BJ (cell line): Measurements from ENCODE around the gene C1QTNF12. TPM values are rescaled to one million over a fixed set of nuclear protein-coding genes. Genes with fewer than 3 reads are reported as not detected.

Experiments used
- CTCF ChIA-PET: fragments of 350-600 bp; formaldehyde crosslinking; extraction: SDS; loops from one replicate; lab custom pipeline; 2021; ENCODE audit warnings: antibody characterized with exemption, inconsistent platforms; lab: Yijun Ruan, JAX
- POLR2A ChIA-PET: fragments of 300-600 bp; sonication (Branson Sonifier 250); formaldehyde crosslinking; extraction: SDS; loops from one replicate; lab custom pipeline; 2021; ENCODE audit warnings: antibody characterized with exemption; lab: Charles Lee
- DNase-seq: peaks from one replicate; pipeline ENCODE4 v3.0.0-alpha.2; 2011; ENCODE audit warnings: low read depth
- H3K27me3 ChIP-seq: 2 replicates; pipeline ENCODE4 v1.6.0; 2011; ENCODE audit warnings: low read length; ENCODE audit not compliant: control insufficient read depth, insufficient read depth
- H3K36me3 ChIP-seq: 2 replicates; pipeline ENCODE4 v1.5.1; 2011; ENCODE audit warnings: low read length; ENCODE audit not compliant: control insufficient read depth, insufficient read depth
- H3K4me3 ChIP-seq: 2 replicates; pipeline ENCODE4 v1.5.1; 2011; ENCODE audit warnings: low read depth, mild to moderate bottlenecking, control low read depth, low read length
- CTCF ChIP-seq: IDR thresholded peaks from 2 replicates; pipeline ENCODE4 v1.5.1; 2011; ENCODE audit warnings: low read depth, mild to moderate bottlenecking, control low read depth, inconsistent platforms, low read length, moderate library complexity; ENCODE audit not compliant: insufficient read depth
- polyA plus RNA-seq: library from polyadenylated mRNA; depleted of rRNA; stranded (reverse); fragments of >200 nt; gene quantifications from 2 replicates; pipeline ENCODE4 v1.2.3, GENCODE V29; 2011

The C1QTNF12 gene
- polyA plus RNA-seq, 1 experiment, result 0.42 TPM

- Histone ChIP-seq H3K4me3 (no peak overlapping the region), H3K27me3 (no peaks in the 10 kb centered on the region), H3K36me3 (peaks cover 1% of the 10 kb centered on the region; the same call in 1 of the 2 replicates)
- ChIA-PET CTCF (interaction anchor here (1.4 kb wide), 1 partner anchor 165 kb away, joined by 7 read pairs; no protein-coding TSS in a partner anchor), POLR2A (no interaction called here)
- no peak for DNase-seq
- no peak for TF ChIP-seq CTCF
Measured at GRCh38 chr1:1287288-1288110, 41.0 kb upstream of the C1QTNF12 start.

GRCh38 chr1:1286313-1287261 is 40.1 kb upstream of the C1QTNF12 start:
- Histone ChIP-seq H3K4me3 (no peak overlapping the region), H3K27me3 (no peaks in the 10 kb centered on the region), H3K36me3 (no peaks in the 10 kb centered on the region)
- no peak for TF ChIP-seq CTCF
- no peak for DNase-seq
- POLR2A ChIA-PET, result no interaction called here
- CTCF ChIA-PET, result interaction anchor here (1.0 to 1.4 kb wide), 2 partner anchors 19 to 164 kb away, joined by 3 to 7 read pairs; no protein-coding TSS in a partner anchor

- Histone ChIP-seq H3K36me3 (no peaks in the 10 kb centered on the region), H3K4me3 (no peak overlapping the region), H3K27me3 (no peaks in the 10 kb centered on the region)
- CTCF ChIA-PET, result interaction anchor here (1.0 kb wide), 1 partner anchor 20 kb away, joined by 3 read pairs; no protein-coding TSS in a partner anchor
- no peak for TF ChIP-seq CTCF
- POLR2A ChIA-PET, result no interaction called here
- no peak for DNase-seq
Measured at GRCh38 chr1:1285611-1286311, 39.2 kb upstream of the C1QTNF12 start.

DNA sequence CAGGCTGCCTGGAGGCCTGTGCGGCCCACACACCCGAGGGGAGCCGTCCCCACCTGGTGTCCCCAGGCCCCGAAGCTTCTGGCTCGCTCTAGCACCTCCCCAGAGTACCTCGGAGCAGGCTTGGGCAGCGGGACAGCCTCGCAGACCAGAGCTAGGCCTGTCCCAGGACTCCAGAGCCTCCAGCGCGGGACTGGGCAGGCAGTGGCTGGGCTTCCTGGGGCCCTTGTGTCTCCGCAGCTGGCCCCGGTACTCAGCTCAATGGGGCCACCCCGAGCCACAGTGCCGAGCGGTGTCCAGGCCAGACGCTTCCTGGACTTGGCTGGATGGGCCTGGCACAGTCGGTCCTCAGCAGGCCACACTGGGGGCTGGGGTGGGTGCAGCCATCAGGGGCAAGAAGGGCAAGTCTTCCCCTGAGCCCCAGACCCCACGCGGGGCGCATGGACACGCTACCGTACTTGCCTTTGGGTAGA is 38.6 kb upstream of the C1QTNF12 start:
- Histone ChIP-seq H3K27me3 (no peaks in the 10 kb centered on the region), H3K4me3 (no peak overlapping the region), H3K36me3 (no peaks in the 10 kb centered on the region)
- POLR2A ChIA-PET, result no interaction called here
- no peak for DNase-seq
- TF ChIP-seq CTCF, result no peak
- CTCF ChIA-PET, result interaction anchor here (0.7 to 1.2 kb wide), 2 partner anchors 20 to 163 kb away, joined by 3 to 4 read pairs; no protein-coding TSS in a partner anchor
